K562 (cell line): ENCODE results near the gene IQCN. TPM values are rescaled to one million over a fixed set of nuclear protein-coding genes. Genes with fewer than 3 reads are reported as not detected.

ENCODE experiments used
- MEF2D ChIP-seq: conservative IDR thresholded peaks from 2 replicates; pipeline ENCODE4 v1.6.1; 2016; ENCODE audit warnings: low read depth, missing genetic modification characterization, missing compliant biosample characterization
- PHB2 ChIP-seq: fragments of 450-650 bp; IDR thresholded peaks from 2 replicates; pipeline ENCODE4 v1.6.1; 2017; ENCODE audit warnings: low read depth
- SMARCA4 ChIP-seq: fragments of 450-650 bp; IDR thresholded peaks from 2 replicates; pipeline ENCODE4 v1.6.1; 2016
- SP1 ChIP-seq: sonication (generic); formaldehyde crosslinking; IDR thresholded peaks from 2 replicates; pipeline ENCODE4 v1.8.1; 2022; ENCODE audit warnings: mild to moderate bottlenecking, missing genetic modification reagents
- TOE1 ChIP-seq, 2 experiments: fragments of 450-650 bp in 1 of 2; sonication (generic) in 1 of 2; formaldehyde crosslinking in 1 of 2; IDR thresholded peaks; 2 replicates each; pipeline versions ENCODE4 v1.7.1 to v1.8.0; 2016 to 2022; ENCODE audit warnings: borderline replicate concordance in 2 of 2, mild to moderate bottlenecking in 2 of 2, antibody characterized with exemption in 1 of 2, inconsistent platforms in 1 of 2, low read depth in 1 of 2, missing genetic modification reagents in 1 of 2, moderate library complexity in 1 of 2
- ZNF592 ChIP-seq: fragments of 450-650 bp; IDR thresholded peaks from 2 replicates; pipeline ENCODE4 v1.6.1; 2017; ENCODE audit warnings: antibody characterized with exemption, mild to moderate bottlenecking
- polyA plus RNA-seq, 8 experiments: library from polyadenylated mRNA; depleted of rRNA in 4 of 8; stranded (reverse) in 5 of 8; unstranded in 3 of 8; fragments of >200 nt; fragmentation: Nextera tagmentation in 2 of 8; fragmentation: Illumina TruSeq in 1 of 8; extraction: Ambion mirVana in 2 of 8; extraction: Trizol in 1 of 8; gene quantifications; 2 replicates each; pipeline versions ENCODE4 v1.2.1 to v1.2.3, GENCODE V29; 2011 to 2014; ENCODE audit warnings: inconsistent platforms in 1 of 8, missing spikeins in 1 of 8
- total RNA-seq, 7 experiments: library from RNA; depleted of rRNA in 6 of 7; stranded (reverse); fragments of >200 nt in 6 of 7; fragmentation: Illumina TruSeq in 2 of 7; extraction: Trizol in 2 of 7; gene quantifications; 2 replicates each; pipeline versions ENCODE4 v1.2.1 to v1.2.3, GENCODE V29; 2011 to 2021; ENCODE audit warnings: low replicate concordance in 1 of 7
- TF ChIP-seq, protein P1 (sequence below): fragments of 450-650 bp; formaldehyde crosslinking; IDR thresholded peaks from 2 replicates; pipeline ENCODE4 v1.4.0; 2020; ENCODE audit warnings: mild to moderate bottlenecking, moderate library complexity
- TF ChIP-seq, protein P2 (sequence below), 2 experiments: fragments of 450-650 bp; IDR thresholded peaks; 2 replicates each; pipeline ENCODE4 v1.6.1; 2016
- TF ChIP-seq, protein P3 (sequence below), 3 experiments: IDR thresholded peaks in 2 of 3; conservative IDR thresholded peaks in 1 of 3; 2 replicates each; pipeline ENCODE4 v1.5.1; 2011 to 2012; ENCODE audit warnings: low read length in 3 of 3, mild to moderate bottlenecking in 3 of 3, control low read depth in 2 of 3, improper control_type of control experiment in 1 of 3, inconsistent platforms in 1 of 3, low read depth in 1 of 3, mixed read lengths in 1 of 3, moderate library complexity in 1 of 3; ENCODE audit not compliant: insufficient read depth in 2 of 3
- TF ChIP-seq, protein P4 (sequence below): fragments of 450-650 bp; IDR thresholded peaks from 2 replicates; pipeline ENCODE4 v1.6.1; 2014; ENCODE audit warnings: low read depth, mild to moderate bottlenecking, moderate library complexity, borderline replicate concordance
- TF ChIP-seq, protein P5 (sequence below), 2 experiments: fragments of 200-800 bp in 1 of 2; sonication (Bioruptor generic) in 1 of 2; sonication (generic) in 1 of 2; formaldehyde crosslinking in 1 of 2; IDR thresholded peaks in 1 of 2; conservative IDR thresholded peaks in 1 of 2; 2 replicates each; pipeline versions ENCODE4 v1.5.0 to v1.6.1; 2016 to 2020; ENCODE audit warnings: missing compliant biosample characterization in 1 of 2, missing genetic modification characterization in 1 of 2, missing genetic modification reagents in 1 of 2

IQCN gene
- total and polyA plus RNA-seq, 9 of the 15 experiments (the other 6 are each of a cell fraction or from before 2014, with no cell fraction given), result 0.01 to 0.07 (median 0.04) TPM; not detected in 3

DNA sequence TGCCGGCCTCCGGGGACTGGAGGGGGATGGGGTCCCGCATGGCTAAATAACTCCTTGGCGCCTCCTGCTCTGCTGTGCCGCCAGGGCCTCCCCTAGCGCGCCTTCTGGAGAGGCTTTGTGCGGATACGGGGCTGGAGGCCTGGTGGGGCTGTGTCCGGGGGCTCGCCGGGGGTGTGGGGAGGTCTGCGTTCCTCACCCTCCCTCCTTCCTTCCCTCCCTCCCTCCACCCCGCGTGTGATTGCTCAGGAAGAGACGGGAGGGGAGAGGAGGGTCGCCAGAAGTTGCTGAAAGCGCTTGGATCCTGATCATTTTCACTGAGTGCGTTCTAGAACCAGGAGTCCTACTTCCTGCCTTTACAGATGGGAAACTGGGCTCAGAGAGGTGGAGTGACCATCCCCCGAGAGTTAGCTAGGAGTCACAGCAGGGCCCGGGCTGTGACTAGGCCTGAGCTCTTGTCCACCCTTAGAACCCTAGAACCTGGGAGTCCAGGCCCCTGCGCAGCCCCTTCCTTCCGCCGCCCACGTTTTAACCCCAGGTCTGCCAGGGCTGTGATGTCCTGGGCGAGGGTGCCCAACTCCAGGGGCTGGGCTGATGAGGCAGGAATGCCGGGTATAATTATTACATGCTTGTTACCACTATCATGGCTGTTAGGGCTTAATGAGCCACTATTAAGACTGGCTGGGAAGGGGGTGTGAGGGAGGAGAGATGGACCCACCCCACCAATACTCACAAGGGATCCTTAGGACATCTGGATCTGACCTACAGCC is 8.0 kb upstream of the IQCN start (continued):
- TF ChIP-seq, protein P1, sequence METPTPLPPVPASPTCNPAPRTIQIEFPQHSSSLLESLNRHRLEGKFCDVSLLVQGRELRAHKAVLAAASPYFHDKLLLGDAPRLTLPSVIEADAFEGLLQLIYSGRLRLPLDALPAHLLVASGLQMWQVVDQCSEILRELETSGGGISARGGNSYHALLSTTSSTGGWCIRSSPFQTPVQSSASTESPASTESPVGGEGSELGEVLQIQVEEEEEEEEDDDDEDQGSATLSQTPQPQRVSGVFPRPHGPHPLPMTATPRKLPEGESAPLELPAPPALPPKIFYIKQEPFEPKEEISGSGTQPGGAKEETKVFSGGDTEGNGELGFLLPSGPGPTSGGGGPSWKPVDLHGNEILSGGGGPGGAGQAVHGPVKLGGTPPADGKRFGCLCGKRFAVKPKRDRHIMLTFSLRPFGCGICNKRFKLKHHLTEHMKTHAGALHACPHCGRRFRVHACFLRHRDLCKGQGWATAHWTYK (CRISPR knock-in tag), result peak; percentile 73; the same call in 1 of the 2 replicates
- 0 out of 2 replicates have a peak, but pooled peaks have one; percentile 21 for TF ChIP-seq MEF2D (tag)
- 0 out of 2 replicates have a peak, but pooled peaks have one; percentile 18 for TF ChIP-seq TOE1 (IDR thresholded peaks at IDR 0.05; ENCODE audit: borderline replicate concordance)
- no peak for TF ChIP-seq TOE1 (CRISPR knock-in tag; IDR thresholded peaks at IDR 0.05; ENCODE audit: borderline replicate concordance, low read depth)
- TF ChIP-seq, protein P2, sequence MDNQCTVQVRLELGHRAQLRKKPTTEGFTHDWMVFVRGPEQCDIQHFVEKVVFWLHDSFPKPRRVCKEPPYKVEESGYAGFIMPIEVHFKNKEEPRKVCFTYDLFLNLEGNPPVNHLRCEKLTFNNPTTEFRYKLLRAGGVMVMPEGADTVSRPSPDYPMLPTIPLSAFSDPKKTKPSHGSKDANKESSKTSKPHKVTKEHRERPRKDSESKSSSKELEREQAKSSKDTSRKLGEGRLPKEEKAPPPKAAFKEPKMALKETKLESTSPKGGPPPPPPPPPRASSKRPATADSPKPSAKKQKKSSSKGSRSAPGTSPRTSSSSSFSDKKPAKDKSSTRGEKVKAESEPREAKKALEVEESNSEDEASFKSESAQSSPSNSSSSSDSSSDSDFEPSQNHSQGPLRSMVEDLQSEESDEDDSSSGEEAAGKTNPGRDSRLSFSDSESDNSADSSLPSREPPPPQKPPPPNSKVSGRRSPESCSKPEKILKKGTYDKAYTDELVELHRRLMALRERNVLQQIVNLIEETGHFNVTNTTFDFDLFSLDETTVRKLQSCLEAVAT (IDR thresholded peaks at IDR 0.05), result peak; percentile 13 to 67; a peak in 1 of 4 replicates
- peak; percentile 73 for TF ChIP-seq SP1 (CRISPR knock-in tag)
- TF ChIP-seq, protein P3, sequence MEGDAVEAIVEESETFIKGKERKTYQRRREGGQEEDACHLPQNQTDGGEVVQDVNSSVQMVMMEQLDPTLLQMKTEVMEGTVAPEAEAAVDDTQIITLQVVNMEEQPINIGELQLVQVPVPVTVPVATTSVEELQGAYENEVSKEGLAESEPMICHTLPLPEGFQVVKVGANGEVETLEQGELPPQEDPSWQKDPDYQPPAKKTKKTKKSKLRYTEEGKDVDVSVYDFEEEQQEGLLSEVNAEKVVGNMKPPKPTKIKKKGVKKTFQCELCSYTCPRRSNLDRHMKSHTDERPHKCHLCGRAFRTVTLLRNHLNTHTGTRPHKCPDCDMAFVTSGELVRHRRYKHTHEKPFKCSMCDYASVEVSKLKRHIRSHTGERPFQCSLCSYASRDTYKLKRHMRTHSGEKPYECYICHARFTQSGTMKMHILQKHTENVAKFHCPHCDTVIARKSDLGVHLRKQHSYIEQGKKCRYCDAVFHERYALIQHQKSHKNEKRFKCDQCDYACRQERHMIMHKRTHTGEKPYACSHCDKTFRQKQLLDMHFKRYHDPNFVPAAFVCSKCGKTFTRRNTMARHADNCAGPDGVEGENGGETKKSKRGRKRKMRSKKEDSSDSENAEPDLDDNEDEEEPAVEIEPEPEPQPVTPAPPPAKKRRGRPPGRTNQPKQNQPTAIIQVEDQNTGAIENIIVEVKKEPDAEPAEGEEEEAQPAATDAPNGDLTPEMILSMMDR (IDR thresholded peaks at IDR 0.05 in 2 of 3, conservative IDR thresholded peaks at IDR 0.05 in 1 of 3; ENCODE audit: insufficient read depth in 2 of 3, low read depth in 1 of 3, low read length in 3 of 3), result peak in 1 of 3 experiments; percentile 11; a peak in 1 of 6 replicates
- TF ChIP-seq, protein P4, sequence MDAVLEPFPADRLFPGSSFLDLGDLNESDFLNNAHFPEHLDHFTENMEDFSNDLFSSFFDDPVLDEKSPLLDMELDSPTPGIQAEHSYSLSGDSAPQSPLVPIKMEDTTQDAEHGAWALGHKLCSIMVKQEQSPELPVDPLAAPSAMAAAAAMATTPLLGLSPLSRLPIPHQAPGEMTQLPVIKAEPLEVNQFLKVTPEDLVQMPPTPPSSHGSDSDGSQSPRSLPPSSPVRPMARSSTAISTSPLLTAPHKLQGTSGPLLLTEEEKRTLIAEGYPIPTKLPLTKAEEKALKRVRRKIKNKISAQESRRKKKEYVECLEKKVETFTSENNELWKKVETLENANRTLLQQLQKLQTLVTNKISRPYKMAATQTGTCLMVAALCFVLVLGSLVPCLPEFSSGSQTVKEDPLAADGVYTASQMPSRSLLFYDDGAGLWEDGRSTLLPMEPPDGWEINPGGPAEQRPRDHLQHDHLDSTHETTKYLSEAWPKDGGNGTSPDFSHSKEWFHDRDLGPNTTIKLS, result peak; percentile 96; the same call in 1 of the 2 replicates
- 0 out of 2 replicates have a peak, but pooled peaks have one; percentile 88 for TF ChIP-seq ZNF592
- peak; percentile 37; the same call in 1 of the 2 replicates for TF ChIP-seq SMARCA4
- TF ChIP-seq PHB2, result 0 out of 2 replicates have a peak, but pooled peaks have one; percentile 7
- TF ChIP-seq, protein P5, sequence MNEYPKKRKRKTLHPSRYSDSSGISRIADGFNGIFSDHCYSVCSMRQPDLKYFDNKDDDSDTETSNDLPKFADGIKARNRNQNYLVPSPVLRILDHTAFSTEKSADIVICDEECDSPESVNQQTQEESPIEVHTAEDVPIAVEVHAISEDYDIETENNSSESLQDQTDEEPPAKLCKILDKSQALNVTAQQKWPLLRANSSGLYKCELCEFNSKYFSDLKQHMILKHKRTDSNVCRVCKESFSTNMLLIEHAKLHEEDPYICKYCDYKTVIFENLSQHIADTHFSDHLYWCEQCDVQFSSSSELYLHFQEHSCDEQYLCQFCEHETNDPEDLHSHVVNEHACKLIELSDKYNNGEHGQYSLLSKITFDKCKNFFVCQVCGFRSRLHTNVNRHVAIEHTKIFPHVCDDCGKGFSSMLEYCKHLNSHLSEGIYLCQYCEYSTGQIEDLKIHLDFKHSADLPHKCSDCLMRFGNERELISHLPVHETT (CRISPR knock-in tag; conservative IDR thresholded peaks at IDR 0.05 in 1 of 2, IDR thresholded peaks at IDR 0.05 in 1 of 2), result peak in 1 of 2 experiments; percentile 12; a peak in 2 of 4 replicates
